ENCODE data around the gene IL7R. TPM values are rescaled to one million over a fixed set of nuclear protein-coding genes. Genes with fewer than 3 reads are reported as not detected.

Gene IL7R
- total and polyA plus RNA-seq, 2 donors (not counting 3 experiments of a cell fraction or from before 2014, with no cell fraction given), result 1.0 to 1.2 TPM

- H3K9ac ChIP-seq (replicated peaks; ENCODE audit: extremely low read depth, insufficient read depth, low read length), result no peak overlapping the region
- ChIA-PET CTCF (interaction anchor here (0.6 to 4.3 kb wide), 5 partner anchors 8 to 82 kb away, joined by 3 to 16 read pairs (median 4); no protein-coding TSS in a partner anchor), POLR2A (no interaction called here)
- FAIRE-seq, result no peak
- no peaks in the 10 kb centered on the region for H3K27me3 ChIP-seq (ENCODE audit: control insufficient read depth in 2 of 2, insufficient read depth in 2 of 2, low read length in 2 of 2)
- H3K27ac ChIP-seq (ENCODE audit: insufficient read depth, low read depth, low read length), result no peak overlapping the region
- H3K4me3 ChIP-seq (replicated peaks in 1 of 3; ENCODE audit: insufficient read depth in 1 of 3, low read depth in 1 of 3, low read length in 3 of 3), result no peak overlapping the region
- peaks cover 26% of the 10 kb centered on the region for H3K4me1 ChIP-seq (ENCODE audit: control insufficient read depth, extremely low read depth, insufficient read depth, low read length)
- H3K79me2 ChIP-seq (ENCODE audit: control insufficient read depth, insufficient read depth, low read length), result no peaks in the 10 kb centered on the region
- no peak overlapping the region for H2AFZ ChIP-seq (ENCODE audit: low read depth, low read length)
- no peaks in the 10 kb centered on the region for H4K20me1 ChIP-seq (replicated peaks; ENCODE audit: control insufficient read depth, extremely low read depth, insufficient read depth, low read length)
- no peaks in the 10 kb centered on the region for H3K9me1 ChIP-seq (replicated peaks; ENCODE audit: control insufficient read depth, extremely low read depth, insufficient read depth, low read length)
- peak; percentile 40 for DNase-seq (ENCODE audit: low read depth, low spot score)
- dilution Hi-C loops (cut with MboI; ENCODE audit: extremely low pct_ligation_motif_present, low sequenced_read_pairs) (no loop called here), intact Hi-C loops (cut with micrococcal nuclease) (no loop called here)
- no peak for TF ChIP-seq MYC (IDR thresholded peaks at IDR 0.05; ENCODE audit: low read depth, low read length)
- TF ChIP-seq POLR2A (IDR thresholded peaks at IDR 0.05; ENCODE audit: low read depth, low read length), result no peak
- TF ChIP-seq CTCF (IDR thresholded peaks at IDR 0.05; ENCODE audit: extremely low read depth in 1 of 2, insufficient read depth in 1 of 2, low read depth in 1 of 2, low read length in 2 of 2), result no peak
- TF ChIP-seq EZH2 (IDR thresholded peaks at IDR 0.05; ENCODE audit: borderline replicate concordance, low read depth, low read length, severe bottlenecking), result no peak
- no peak for TF ChIP-seq FOS (IDR thresholded peaks at IDR 0.05; ENCODE audit: borderline replicate concordance, insufficient read depth, low read length)
- TF ChIP-seq, protein P1, sequence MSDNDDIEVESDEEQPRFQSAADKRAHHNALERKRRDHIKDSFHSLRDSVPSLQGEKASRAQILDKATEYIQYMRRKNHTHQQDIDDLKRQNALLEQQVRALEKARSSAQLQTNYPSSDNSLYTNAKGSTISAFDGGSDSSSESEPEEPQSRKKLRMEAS (IDR thresholded peaks at IDR 0.05; ENCODE audit: insufficient read depth, insufficient read length), result no peak
- H3K36me3 ChIP-seq (ENCODE audit: control insufficient read depth in 2 of 2, extremely low read depth in 1 of 2, insufficient read depth in 2 of 2, low read length in 2 of 2), result no peaks in the 10 kb centered on the region
- no peak overlapping the region for H3K4me2 ChIP-seq (ENCODE audit: insufficient read depth, low read length)
- no peaks in the 10 kb centered on the region for H3K9me3 ChIP-seq (replicated peaks; ENCODE audit: control insufficient read depth, insufficient read depth, low read length)
- no TSS peak for BruUV-seq (replicated peaks)
These were observed 2.5 kb downstream of the IL7R start for GRCh38 chr5:35859101-35859661.

Data from endothelial cell of umbilical vein (primary cell).